HG03103 (cell line): ENCODE results near the gene DYNLT4.
"Not testable (repeated sequence)": the region's sequence is repeated elsewhere in the genome, so short reads cannot be mapped to it uniquely, and the experiment has no call there.

Experiments used
- ATAC-seq: cut with Tn5 transposase; IDR thresholded peaks from one replicate; pipeline ENCODE4 v1.9.1; 2021; ENCODE audit warnings: low read depth; ENCODE audit not compliant: unreplicated experiment

Gene DYNLT4

GRCh38 chr1:44775078-44775929 is 31.8 kb downstream of the DYNLT4 start, which contains the start of gene RPS8:
Gene RPS8 (plus strand): TSS chr1:44775540. CDS start chr1:44775597, 57 bp downstream.
- ATAC-seq = peak; percentile 69

GRCh38 chr1:44766421-44766820 is 40.7 kb downstream of the DYNLT4 start:
- not testable (repeated sequence) for ATAC-seq

- no peak for ATAC-seq
Observed at GRCh38 chr1:44760876-44761275, 46.3 kb downstream of the DYNLT4 start.

GRCh38 chr1:44759077-44759476 is 48.1 kb downstream of the DYNLT4 start:
- no peak for ATAC-seq

- ATAC-seq = no peak
Observed at GRCh38 chr1:44757420-44757819, 49.7 kb downstream of the DYNLT4 start.
